OCI-LY1 (cell line): ENCODE results near the gene RCOR3.
A peak's percentile ranks its signal among the peaks of the same experiment; 100 is the strongest.

Experiments
- H2AFZ ChIP-seq: fragments of 200-600 bp; sonication (generic), shearing (Covaris generic); 2 replicates; pipeline ENCODE4 v1.6.0; 2014; ENCODE audit warnings: antibody characterized with exemption, mild to moderate bottlenecking, low read length
- H3F3A ChIP-seq: fragments of 200-600 bp; sonication (generic), shearing (Covaris generic); 2 replicates; pipeline ENCODE4 v1.6.0; 2014; ENCODE audit warnings: mild to moderate bottlenecking, antibody characterized with exemption, low read length, moderate library complexity; ENCODE audit not compliant: insufficient read depth
- H3K27ac ChIP-seq: fragments of 200-600 bp; sonication (generic); 2 replicates; pipeline ENCODE4 v1.5.1; 2014; ENCODE audit warnings: low read length, mixed run types, mild to moderate bottlenecking, low read depth; ENCODE audit not compliant: poor library complexity, severe bottlenecking
- H3K27me3 ChIP-seq: fragments of 200-600 bp; sonication (generic); 2 replicates; pipeline ENCODE4 v1.6.0; 2014; ENCODE audit warnings: antibody characterized with exemption, mild to moderate bottlenecking, low read length, moderate library complexity; ENCODE audit not compliant: insufficient read depth
- H3K36me3 ChIP-seq: fragments of 200-600 bp; sonication (generic); 2 replicates; pipeline ENCODE4 v1.6.1; 2014; ENCODE audit warnings: mild to moderate bottlenecking, antibody characterized with exemption, low read length, moderate library complexity, mixed read lengths; ENCODE audit not compliant: insufficient read depth
- H3K4me1 ChIP-seq: fragments of 200-600 bp; sonication (generic); 2 replicates; pipeline ENCODE4 v1.5.1; 2014; ENCODE audit warnings: mild to moderate bottlenecking, low read length, moderate library complexity; ENCODE audit not compliant: insufficient read depth, severe bottlenecking
- H3K4me2 ChIP-seq: fragments of 200-600 bp; sonication (generic), shearing (Covaris generic); 2 replicates; pipeline ENCODE4 v1.6.1; 2014; ENCODE audit warnings: low read length
- H3K4me3 ChIP-seq: fragments of 200-600 bp; sonication (generic); 2 replicates; pipeline ENCODE4 v1.5.1; 2014; ENCODE audit warnings: low read length, low read depth, mild to moderate bottlenecking, mixed read lengths; ENCODE audit not compliant: poor library complexity, severe bottlenecking
- H3K79me2 ChIP-seq: fragments of 200-600 bp; shearing (Covaris generic); 2 replicates; pipeline ENCODE4 v1.6.1; 2016; ENCODE audit warnings: mixed run types, low read length, mixed read lengths; ENCODE audit not compliant: insufficient read depth
- H3K9ac ChIP-seq: fragments of 200-600 bp; sonication (generic), shearing (Covaris generic); 2 replicates; pipeline ENCODE4 v1.6.1; 2014; ENCODE audit warnings: mild to moderate bottlenecking, low read length, mixed read lengths
- H3K9me2 ChIP-seq: fragments of 200-600 bp; sonication (generic), shearing (Covaris generic); 2 replicates; pipeline ENCODE4 v1.6.1; 2014; ENCODE audit warnings: low read depth, mild to moderate bottlenecking, low read length, mixed read lengths
- H3K9me3 ChIP-seq: fragments of 200-600 bp; shearing (Covaris generic); 2 replicates; pipeline ENCODE4 v1.6.1; 2014; ENCODE audit warnings: low read length, mixed read lengths
- H4K20me1 ChIP-seq: fragments of 200-600 bp; sonication (generic), shearing (Covaris generic); 2 replicates; pipeline ENCODE4 v1.6.0; 2016; ENCODE audit warnings: mild to moderate bottlenecking, low read length; ENCODE audit not compliant: insufficient read depth
- EZH2 ChIP-seq: fragments of 200-600 bp; sonication (generic), shearing (Covaris generic); IDR thresholded peaks from 2 replicates; pipeline ENCODE4 v1.8.0; 2017; ENCODE audit warnings: borderline replicate concordance, mixed run types, mild to moderate bottlenecking, antibody characterized with exemption, low read length, moderate library complexity, mixed read lengths
- TF ChIP-seq, protein P1 (sequence below): fragments of 200-600 bp; sonication (generic), shearing (Covaris generic); IDR thresholded peaks from 2 replicates; pipeline ENCODE4 v1.5.1; 2017; ENCODE audit warnings: mild to moderate bottlenecking, antibody characterized with exemption, low read length, moderate library complexity, mixed read lengths

RCOR3 gene

GRCh38 chr1:211328084-211328694 is 69.0 kb downstream of the RCOR3 start:
- H3K79me2 ChIP-seq, result peaks cover 34% of the 10 kb centered on the region
- H3K9me3 ChIP-seq, result no peaks in the 10 kb centered on the region
- H4K20me1 ChIP-seq, result no peaks in the 10 kb centered on the region
- H3K4me3 ChIP-seq, result peak overlapping the region; percentile 83
- no peak for TF ChIP-seq EZH2
- TF ChIP-seq, protein P1, sequence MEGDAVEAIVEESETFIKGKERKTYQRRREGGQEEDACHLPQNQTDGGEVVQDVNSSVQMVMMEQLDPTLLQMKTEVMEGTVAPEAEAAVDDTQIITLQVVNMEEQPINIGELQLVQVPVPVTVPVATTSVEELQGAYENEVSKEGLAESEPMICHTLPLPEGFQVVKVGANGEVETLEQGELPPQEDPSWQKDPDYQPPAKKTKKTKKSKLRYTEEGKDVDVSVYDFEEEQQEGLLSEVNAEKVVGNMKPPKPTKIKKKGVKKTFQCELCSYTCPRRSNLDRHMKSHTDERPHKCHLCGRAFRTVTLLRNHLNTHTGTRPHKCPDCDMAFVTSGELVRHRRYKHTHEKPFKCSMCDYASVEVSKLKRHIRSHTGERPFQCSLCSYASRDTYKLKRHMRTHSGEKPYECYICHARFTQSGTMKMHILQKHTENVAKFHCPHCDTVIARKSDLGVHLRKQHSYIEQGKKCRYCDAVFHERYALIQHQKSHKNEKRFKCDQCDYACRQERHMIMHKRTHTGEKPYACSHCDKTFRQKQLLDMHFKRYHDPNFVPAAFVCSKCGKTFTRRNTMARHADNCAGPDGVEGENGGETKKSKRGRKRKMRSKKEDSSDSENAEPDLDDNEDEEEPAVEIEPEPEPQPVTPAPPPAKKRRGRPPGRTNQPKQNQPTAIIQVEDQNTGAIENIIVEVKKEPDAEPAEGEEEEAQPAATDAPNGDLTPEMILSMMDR, result no peak
- peak overlapping the region; percentile 65 for H3K4me2 ChIP-seq
- no peaks in the 10 kb centered on the region for H3K27me3 ChIP-seq
- peak overlapping the region; percentile 85 for H3K9ac ChIP-seq
- peaks cover 4% of the 10 kb centered on the region; the same call in 1 of the 2 replicates for H3K36me3 ChIP-seq
- no peaks in the 10 kb centered on the region for H3F3A ChIP-seq
- H2AFZ ChIP-seq, result no peak overlapping the region
- H3K27ac ChIP-seq, result peak overlapping the region; percentile 88
- no peaks in the 10 kb centered on the region for H3K9me2 ChIP-seq
- H3K4me1 ChIP-seq, result peaks cover 70% of the 10 kb centered on the region

GRCh38 chr1:211328866-211329475 is 69.8 kb downstream of the RCOR3 start:
- Histone ChIP-seq H2AFZ (no peak overlapping the region), H3K4me2 (peak overlapping the region; percentile 65), H3K27me3 (no peaks in the 10 kb centered on the region), H3K4me3 (peak overlapping the region; percentile 83), H3K79me2 (peaks cover 34% of the 10 kb centered on the region), H3K9ac (peak overlapping the region; percentile 85), H4K20me1 (no peaks in the 10 kb centered on the region), H3K27ac (peak overlapping the region; percentile 88), H3K4me1 (peaks cover 78% of the 10 kb centered on the region), H3F3A (no peaks in the 10 kb centered on the region), H3K9me3 (no peaks in the 10 kb centered on the region), H3K9me2 (no peaks in the 10 kb centered on the region), H3K36me3 (peaks cover 4% of the 10 kb centered on the region)
- no peak for TF ChIP-seq EZH2
- TF ChIP-seq, protein P1, result no peak

DNA sequence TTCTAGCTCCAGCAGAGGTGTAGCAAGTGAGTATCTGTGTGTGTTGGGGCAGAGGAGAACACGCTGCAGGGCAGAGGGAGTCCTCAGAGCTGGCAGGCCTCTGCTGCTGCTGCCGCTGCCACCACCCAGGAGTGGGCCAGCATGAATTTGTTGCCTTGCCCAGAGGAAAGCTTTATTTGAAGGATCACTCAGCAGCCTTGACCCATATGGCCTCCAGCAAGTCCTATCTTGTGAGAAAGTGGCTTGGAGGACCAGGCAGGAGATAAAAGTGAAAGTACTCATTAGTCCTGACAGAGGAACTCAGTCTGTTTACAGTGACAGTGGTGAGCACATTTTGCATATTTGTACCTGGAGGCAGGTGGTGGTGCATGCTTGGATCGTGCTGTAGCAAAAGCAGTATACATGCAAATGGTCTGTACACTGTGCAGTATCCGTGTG is 70.6 kb downstream of the RCOR3 start:
- H3K9ac ChIP-seq, result peak overlapping the region; percentile 85; the same call in 1 of the 2 replicates

More for the DNA sequence above, 70.6 kb downstream of the RCOR3 start:
- Histone ChIP-seq H3K36me3 (peaks cover 4% of the 10 kb centered on the region), H3K4me1 (peaks cover 86% of the 10 kb centered on the region), H3F3A (no peaks in the 10 kb centered on the region; the same call in 1 of the 2 replicates), H3K27ac (peak overlapping the region; percentile 88), H4K20me1 (no peaks in the 10 kb centered on the region), H3K79me2 (peaks cover 34% of the 10 kb centered on the region), H2AFZ (no peak overlapping the region), H3K4me2 (peak overlapping the region; percentile 65), H3K9me2 (no peaks in the 10 kb centered on the region), H3K4me3 (peak overlapping the region; percentile 83), H3K9me3 (no peaks in the 10 kb centered on the region), H3K27me3 (no peaks in the 10 kb centered on the region)
- TF ChIP-seq, protein P1, result no peak
- no peak for TF ChIP-seq EZH2
